ENCODE data around the gene TLE3. TPM values are rescaled to one million over a fixed set of nuclear protein-coding genes. Genes with fewer than 3 reads are reported as not detected.

The TLE3 gene
- total and polyA plus RNA-seq, 2 of the 13 experiments (the other 11 are each of a cell fraction or from before 2014, with no cell fraction given): 11.9 to 13.8 TPM

GRCh38 chr15:70093070-70093469 lies 4.6 kb downstream of the TLE3 start:
- Histone ChIP-seq H3K79me2 (ENCODE audit: insufficient read depth, low read length) (peaks cover 64% of the 10 kb centered on the region), H3K9ac (ENCODE audit: insufficient read depth, low read depth, low read length) (no peak overlapping the region), H3K4me3 (replicated peaks in 1 of 3; ENCODE audit: insufficient read depth in 1 of 3, low read depth in 2 of 3, low read length in 3 of 3) (no peak overlapping the region), H2AFZ (ENCODE audit: low read length) (no peak overlapping the region), H3K9me3 (ENCODE audit: low read length) (no peaks in the 10 kb centered on the region), H3K4me1 (ENCODE audit: insufficient read depth, low read length) (peaks cover 70% of the 10 kb centered on the region), H3K36me3 (replicated peaks in 1 of 2; ENCODE audit: control insufficient read depth in 1 of 2, insufficient read depth in 2 of 2, low read length in 2 of 2) (peaks cover 13 to 29% of the 10 kb centered on the region in 2 experiments; a peak in 4 of 5 replicates), H3K4me2 (ENCODE audit: low read depth, low read length) (peak overlapping the region; percentile 96), H3K27me3 (ENCODE audit: control insufficient read depth in 1 of 2, insufficient read depth in 2 of 2, low read length in 2 of 2) (no peaks in the 10 kb centered on the region), H4K20me1 (ENCODE audit: insufficient read depth, low read length) (peaks cover 78% of the 10 kb centered on the region), H3K27ac (ENCODE audit: extremely low read length, insufficient read depth, low read length) (no peak overlapping the region)
- DNase-seq (ENCODE audit: low spot score) (peak; percentile 23), FAIRE-seq (no peak), ATAC-seq (no peak)
- TF ChIP-seq ZSCAN31 (CRISPR knock-in tag; IDR thresholded peaks at IDR 0.05; ENCODE audit: low read depth): no peak
- no peak for TF ChIP-seq GTF2F1 (IDR thresholded peaks at IDR 0.05; ENCODE audit: low read length)
- no peak for TF ChIP-seq PBX2 (CRISPR knock-in tag; IDR thresholded peaks at IDR 0.05)
- TF ChIP-seq CEBPB (IDR thresholded peaks at IDR 0.05; ENCODE audit: borderline replicate concordance, low read depth, low read length): peak; percentile 30; the same call in 1 of the 2 replicates
- 0 out of 2 replicates have a peak, but pooled peaks have one; percentile 10 for TF ChIP-seq CEBPG (CRISPR knock-in tag; IDR thresholded peaks at IDR 0.05)
- TF ChIP-seq NPAS2 (CRISPR knock-in tag; IDR thresholded peaks at IDR 0.05; ENCODE audit: borderline replicate concordance): no peak
- TF ChIP-seq BRCA1 (CRISPR knock-in tag; IDR thresholded peaks at IDR 0.05): no peak
- in situ Hi-C loops (cut with HindIII; ENCODE audit: extremely low pct_ligation_motif_present, low pct_unique_long_range_greater_than_20kb) (loop anchor here (25.0 kb wide), 1 partner anchor 631 kb away; the partner anchor contains the start of gene RPLP1), intact Hi-C loops (cut with micrococcal nuclease; ENCODE audit: unreplicated experiment) (no loop called here)
- BruUV-seq (replicated peaks): no TSS peak
- WGBS (ENCODE audit: low lambda C conversion rate): 87% methylated on average over 3 of the region's 3 CpGs
- POLR2A ChIA-PET: interaction anchor here (12.3 kb wide), 1 partner anchor 15 kb away, joined by 152 read pairs; no protein-coding TSS in a partner anchor
- CTCF ChIA-PET (ENCODE audit: low intra/inter-chr PET ratio, low total read pairs): no interaction called here

- WGBS (ENCODE audit: low lambda C conversion rate): 90% methylated on average over 5 of the region's 6 CpGs
- Histone ChIP-seq H3K9ac (ENCODE audit: insufficient read depth, low read depth, low read length) (no peak overlapping the region), H3K4me2 (ENCODE audit: low read depth, low read length) (peak overlapping the region; percentile 96), H3K9me3 (ENCODE audit: low read length) (no peaks in the 10 kb centered on the region), H3K4me1 (ENCODE audit: insufficient read depth, low read length) (peaks cover 69% of the 10 kb centered on the region), H4K20me1 (ENCODE audit: insufficient read depth, low read length) (peaks cover 83% of the 10 kb centered on the region), H2AFZ (ENCODE audit: low read length) (no peak overlapping the region), H3K4me3 (replicated peaks in 1 of 3; ENCODE audit: insufficient read depth in 1 of 3, low read depth in 2 of 3, low read length in 3 of 3) (peak overlapping the region in 1 of 3 experiments; percentile 19; a peak in 1 of 6 replicates), H3K79me2 (ENCODE audit: insufficient read depth, low read length) (peaks cover 64% of the 10 kb centered on the region), H3K36me3 (replicated peaks in 1 of 2; ENCODE audit: control insufficient read depth in 1 of 2, insufficient read depth in 2 of 2, low read length in 2 of 2) (peaks cover 15 to 34% of the 10 kb centered on the region in 2 experiments; a peak in 4 of 5 replicates), H3K27ac (ENCODE audit: extremely low read length, insufficient read depth, low read length) (no peak overlapping the region), H3K27me3 (ENCODE audit: control insufficient read depth in 1 of 2, insufficient read depth in 2 of 2, low read length in 2 of 2) (no peaks in the 10 kb centered on the region)
- DNase-seq (ENCODE audit: low spot score): no peak
- intact Hi-C loops (cut with micrococcal nuclease; ENCODE audit: unreplicated experiment) (no loop called here), in situ Hi-C loops (cut with HindIII; ENCODE audit: extremely low pct_ligation_motif_present, low pct_unique_long_range_greater_than_20kb) (loop anchor here (25.0 kb wide), 1 partner anchor 630 kb away; the partner anchor contains the start of gene RPLP1)
- FAIRE-seq: no peak
- TF ChIP-seq ZBTB39 (CRISPR knock-in tag; IDR thresholded peaks at IDR 0.05) (no peak), NR2C2 (CRISPR knock-in tag; IDR thresholded peaks at IDR 0.05; ENCODE audit: borderline replicate concordance) (0 out of 2 replicates have a peak, but pooled peaks have one; percentile 1)
- ChIA-PET POLR2A (interaction anchor here (12.3 kb wide), 1 partner anchor 15 kb away, joined by 152 read pairs; no protein-coding TSS in a partner anchor), CTCF (ENCODE audit: low intra/inter-chr PET ratio, low total read pairs) (no interaction called here)
- ATAC-seq: no peak
- BruUV-seq (replicated peaks): no TSS peak
Measured at GRCh38 chr15:70092464-70093027, 5.2 kb downstream of the TLE3 start.
